GM12875 (cell line): ENCODE data around the gene RAPGEF5.

ENCODE experiments used
- H3K4me3 ChIP-seq: one replicate; pipeline ENCODE4 v1.5.1; 2011; ENCODE audit warnings: low read depth, low read length, control low read depth
- CTCF ChIP-seq: IDR thresholded peaks from 2 replicates; pipeline ENCODE4 v1.5.1; 2011; ENCODE audit warnings: low read depth, mild to moderate bottlenecking, control low read depth, inconsistent platforms, low read length, moderate library complexity, borderline replicate concordance; ENCODE audit not compliant: insufficient read depth

RAPGEF5 gene

GRCh38 chr7:22350466-22351328 lies 6.3 kb downstream of the RAPGEF5 start:
- TF ChIP-seq CTCF, result no peak

GRCh38 chr7:22348379-22348778 lies 8.6 kb downstream of the RAPGEF5 start:
- no peak for TF ChIP-seq CTCF

More at GRCh38 chr7:22350466-22351328, 6.3 kb downstream of the RAPGEF5 start:
- no peak overlapping the region for H3K4me3 ChIP-seq

GRCh38 chr7:22346383-22347107 lies 10.4 kb downstream of the RAPGEF5 start:
- TF ChIP-seq CTCF, result no peak
- H3K4me3 ChIP-seq, result no peak overlapping the region

More at GRCh38 chr7:22348379-22348778, 8.6 kb downstream of the RAPGEF5 start:
- no peak overlapping the region for H3K4me3 ChIP-seq

GRCh38 chr7:22344655-22345054 lies 12.3 kb downstream of the RAPGEF5 start:
- TF ChIP-seq CTCF, result no peak
- no peak overlapping the region for H3K4me3 ChIP-seq

GRCh38 chr7:22343612-22344011 lies 13.3 kb downstream of the RAPGEF5 start:
- TF ChIP-seq CTCF, result no peak
- no peak overlapping the region for H3K4me3 ChIP-seq

GRCh38 chr7:22343071-22343470 lies 13.9 kb downstream of the RAPGEF5 start:
- no peak for TF ChIP-seq CTCF
- H3K4me3 ChIP-seq, result no peak overlapping the region

- no peak for TF ChIP-seq CTCF
- H3K4me3 ChIP-seq, result no peak overlapping the region
Observed at GRCh38 chr7:22339725-22340390, 17.1 kb downstream of the RAPGEF5 start.
